GM12874 (cell line): ENCODE data around the gene PSMC6.

Experiments
- CTCF ChIP-seq: IDR thresholded peaks from 2 replicates; pipeline ENCODE4 v1.5.1; 2011; ENCODE audit warnings: low read depth, mild to moderate bottlenecking, control low read depth, low read length, moderate library complexity; ENCODE audit not compliant: insufficient read depth

The PSMC6 gene

GRCh38 chr14:52706724-52707706 is at the start of gene PSMC6:
TSS of gene PSMC6 (plus strand) at chr14:52707200. CDS start at chr14:52707220, 20 bp downstream.
- TF ChIP-seq CTCF: no peak

- TF ChIP-seq CTCF: no peak
Measured at GRCh38 chr14:52660325-52660724, 46.7 kb upstream of the PSMC6 start.

GRCh38 chr14:52660832-52661231 is 46.2 kb upstream of the PSMC6 start:
- TF ChIP-seq CTCF: no peak

GRCh38 chr14:52661314-52661713 is 45.7 kb upstream of the PSMC6 start:
- TF ChIP-seq CTCF: no peak

GRCh38 chr14:52663850-52664249 is 43.1 kb upstream of the PSMC6 start:
- TF ChIP-seq CTCF: no peak

GRCh38 chr14:52678591-52678990 is 28.4 kb upstream of the PSMC6 start:
- TF ChIP-seq CTCF: peak; percentile 43; the same call in 1 of the 2 replicates

- TF ChIP-seq CTCF: no peak
Measured at GRCh38 chr14:52683985-52684520, 22.9 kb upstream of the PSMC6 start.
